CD14-positive monocyte (primary cell): Measurements from ENCODE around the gene LRPPRC. TPM values are rescaled to one million over a fixed set of nuclear protein-coding genes. Genes with fewer than 3 reads are reported as not detected.

Source experiments
- DNase-seq, 3 donors: peaks; one replicate each; pipeline ENCODE4 v3.0.0-alpha.2; 2011 to 2022
- H2AFZ ChIP-seq: 2 replicates; pipeline ENCODE4 v1.6.0; 2012; ENCODE audit warnings: mild to moderate bottlenecking, low read depth, low read length, inconsistent platforms; ENCODE audit not compliant: insufficient read depth, poor library complexity, severe bottlenecking
- H3K27ac ChIP-seq, 2 donors: 1 replicate in 1 of 2; 2 replicates in 1 of 2; pipeline ENCODE4 v1.5.1; 2012 to 2013; ENCODE audit warnings: low read length in 2 of 2, control low read depth in 1 of 2, inconsistent platforms in 1 of 2, low read depth in 1 of 2, mild to moderate bottlenecking in 1 of 2
- H3K27me3 ChIP-seq, 2 donors: one replicate each; pipeline versions ENCODE4 v1.6.0 to v1.6.1; 2011 to 2013; ENCODE audit warnings: low read length in 2 of 2; ENCODE audit not compliant: control insufficient read depth in 2 of 2, insufficient read depth in 2 of 2
- H3K36me3 ChIP-seq, 2 donors: replicated peaks in 1 of 2; 1 replicate in 1 of 2; 2 replicates in 1 of 2; pipeline versions ENCODE4 v1.5.1 to v1.6.1; 2012 to 2013; ENCODE audit warnings: low read length in 2 of 2, control low read depth in 1 of 2, inconsistent platforms in 1 of 2, mild to moderate bottlenecking in 1 of 2; ENCODE audit not compliant: insufficient read depth in 2 of 2, control insufficient read depth in 1 of 2
- H3K4me1 ChIP-seq, 2 donors: 1 replicate in 1 of 2; 2 replicates in 1 of 2; pipeline versions ENCODE4 v1.5.1 to v1.6.1; 2012 to 2013; ENCODE audit warnings: low read length in 2 of 2, control low read depth in 1 of 2, inconsistent platforms in 1 of 2, mild to moderate bottlenecking in 1 of 2, moderate library complexity in 1 of 2; ENCODE audit not compliant: insufficient read depth in 2 of 2, control insufficient read depth in 1 of 2
- H3K4me2 ChIP-seq: replicated peaks from 2 replicates; pipeline ENCODE3; 2012; ENCODE audit warnings: low read length, moderate library complexity, mild to moderate bottlenecking; ENCODE audit not compliant: poor library complexity, severe bottlenecking; ENCODE audit errors: extremely low read depth
- H3K4me3 ChIP-seq, 3 experiments: fragments of 200-600 bp in 1 of 3; sonication (generic) in 1 of 3; replicated peaks in 1 of 3; 1 replicate in 2 of 3; 2 replicates in 1 of 3; pipeline ENCODE4 v1.5.1; 2011 to 2013; ENCODE audit warnings: low read length in 3 of 3, mild to moderate bottlenecking in 3 of 3, control low read depth in 2 of 3, low read depth in 2 of 3, inconsistent platforms in 1 of 3, moderate library complexity in 1 of 3
- H3K79me2 ChIP-seq: 2 replicates; pipeline ENCODE4 v1.6.0; 2012; ENCODE audit warnings: mild to moderate bottlenecking, control low read depth, inconsistent platforms, low read length, moderate library complexity; ENCODE audit not compliant: insufficient read depth
- H3K9ac ChIP-seq: 2 replicates; pipeline ENCODE4 v1.6.0; 2017; ENCODE audit warnings: low read length, mild to moderate bottlenecking; ENCODE audit not compliant: insufficient read depth, poor library complexity, severe bottlenecking
- H3K9me3 ChIP-seq, 2 donors: replicated peaks in 1 of 2; 1 replicate in 1 of 2; 2 replicates in 1 of 2; pipeline versions ENCODE4 v1.5.1 to v1.6.1; 2012 to 2013; ENCODE audit warnings: low read length in 2 of 2, control low read depth in 1 of 2; ENCODE audit not compliant: control insufficient read depth in 1 of 2, insufficient read depth in 1 of 2
- H4K20me1 ChIP-seq: 2 replicates; pipeline ENCODE4 v1.6.0; 2012; ENCODE audit warnings: mild to moderate bottlenecking, low read length, control low read depth, moderate library complexity; ENCODE audit not compliant: insufficient read depth
- H3K27ac Mint-ChIP-seq, 7 donors: one replicate each; pipeline ENCODE4 v1.8.0; 2020; ENCODE audit warnings: mild to moderate bottlenecking in 7 of 7, mixed read lengths in 7 of 7, moderate library complexity in 6 of 7, inconsistent platforms in 2 of 7
- H3K27me3 Mint-ChIP-seq, 3 donors: one replicate each; pipeline ENCODE4 v1.8.0; 2021 to 2022; ENCODE audit warnings: low read depth in 3 of 3, mild to moderate bottlenecking in 3 of 3, mixed read lengths in 3 of 3, moderate library complexity in 3 of 3, inconsistent platforms in 1 of 3
- H3K36me3 Mint-ChIP-seq, 2 donors: one replicate each; pipeline ENCODE4 v1.8.0; 2020; ENCODE audit warnings: mixed read lengths in 2 of 2, inconsistent platforms in 1 of 2, mild to moderate bottlenecking in 1 of 2
- H3K4me1 Mint-ChIP-seq: one replicate; pipeline ENCODE4 v1.8.0; 2020; ENCODE audit warnings: mild to moderate bottlenecking, mixed read lengths
- H3K4me3 Mint-ChIP-seq, 2 donors: one replicate each; pipeline ENCODE4 v1.8.0; 2020; ENCODE audit warnings: mild to moderate bottlenecking in 2 of 2, mixed read lengths in 2 of 2, moderate library complexity in 1 of 2
- H3K9me3 Mint-ChIP-seq, 7 donors: one replicate each; pipeline ENCODE4 v1.8.0; 2020 to 2022; ENCODE audit warnings: mixed read lengths in 7 of 7, mild to moderate bottlenecking in 6 of 7, moderate library complexity in 6 of 7, inconsistent platforms in 2 of 7
- CTCF ChIP-seq: fragments of 200-600 bp; IDR thresholded peaks from one replicate; pipeline ENCODE4 v1.8.0; 2022; ENCODE audit warnings: antibody characterized with exemption, mild to moderate bottlenecking
- WGBS: methylation state at CpG from one replicate; pipeline ENCODE4 v1.1.5; 2013; ENCODE audit warnings: missing lambda C conversion rate; ENCODE audit not compliant: insufficient coverage; 5-methylcytosine and 5-hydroxymethylcytosine counted together
- intact Hi-C, 2 donors: fragments of 100-400 bp; cut with micrococcal nuclease; formaldehyde crosslinking; loops; one replicate each; pipeline versions ENCODE4 v1.15.0 to v1.15.1; 2023
- polyA plus RNA-seq, 3 donors: library from polyadenylated mRNA; depleted of rRNA in 1 of 3; unstranded in 2 of 3; stranded (reverse) in 1 of 3; fragments of 300-500 nt in 2 of 3; fragments of >200 nt in 1 of 3; fragmentation: Illumina TruSeq in 2 of 3; gene quantifications; 1 replicate in 2 of 3; 2 replicates in 1 of 3; pipeline ENCODE4 v1.2.3, GENCODE V29; 2012 to 2021

LRPPRC gene
- polyA plus RNA-seq, 3 donors: 15.5 to 25.0 (median 24.8) TPM

- Histone ChIP-seq H3K36me3 (peaks cover 81 to 99% of the 10 kb centered on the region in 2 donors), H2AFZ (no peak overlapping the region), H3K4me2 (no peak overlapping the region), H3K27me3 (no peaks in the 10 kb centered on the region), H3K4me3 (no peak overlapping the region), H3K4me1 (no peaks in the 10 kb centered on the region), H3K27ac (no peak overlapping the region), H3K79me2 (no peaks in the 10 kb centered on the region), H3K9ac (no peak overlapping the region), H3K9me3 (no peaks in the 10 kb centered on the region), H4K20me1 (no peaks in the 10 kb centered on the region)
- intact Hi-C loops: no loop called here
- Mint-ChIP-seq H3K27me3 (no peaks in the 10 kb centered on the region), H3K4me3 (no peak overlapping the region), H3K4me1 (no peaks in the 10 kb centered on the region), H3K9me3 (no peaks in the 10 kb centered on the region), H3K27ac (no peak overlapping the region), H3K36me3 (peaks cover 71 to 74% of the 10 kb centered on the region in 2 donors)
- no CpG with 5 or more reads among the region's 6 CpGs for WGBS
- TF ChIP-seq CTCF: no peak
- no peak for DNase-seq
Measured at GRCh38 chr2:43897492-43897891, 98.3 kb downstream of the LRPPRC start.

DNA sequence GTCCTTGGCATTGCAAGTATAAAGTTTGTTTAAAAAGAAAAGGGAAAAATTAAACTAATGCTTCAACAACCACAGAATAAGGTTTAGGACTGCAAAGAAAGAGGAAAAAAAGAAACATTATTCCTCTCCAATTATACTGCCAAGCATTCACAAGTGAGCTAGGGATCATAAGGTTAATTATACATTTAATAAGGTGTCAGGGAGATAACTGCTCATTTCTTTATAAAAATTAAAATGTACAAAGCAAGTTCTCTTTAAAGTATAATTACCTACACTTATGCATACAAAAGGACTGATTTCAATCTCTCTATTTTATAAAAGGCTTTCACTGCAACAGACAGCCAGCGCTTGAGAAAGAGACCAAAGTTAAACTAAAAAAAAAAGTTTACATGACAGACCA lies 98.9 kb downstream of the LRPPRC start:
- H3K4me1 Mint-ChIP-seq: no peaks in the 10 kb centered on the region
- no peak for DNase-seq
- H3K27me3 ChIP-seq: no peaks in the 10 kb centered on the region
- H2AFZ ChIP-seq: no peak overlapping the region
- no peaks in the 10 kb centered on the region for H3K9me3 Mint-ChIP-seq
- no peak overlapping the region for H3K4me2 ChIP-seq
- H3K9ac ChIP-seq: no peak overlapping the region
- H3K27me3 Mint-ChIP-seq: no peaks in the 10 kb centered on the region
- no peaks in the 10 kb centered on the region for H3K79me2 ChIP-seq
- no peaks in the 10 kb centered on the region for H4K20me1 ChIP-seq
- H3K9me3 ChIP-seq: no peaks in the 10 kb centered on the region
- no peak overlapping the region for H3K4me3 Mint-ChIP-seq
- no peak overlapping the region for H3K27ac ChIP-seq
- H3K27ac Mint-ChIP-seq: no peak overlapping the region
- no peak overlapping the region for H3K4me3 ChIP-seq
- peaks cover 74 to 79% of the 10 kb centered on the region in 2 donors for H3K36me3 Mint-ChIP-seq
- no peaks in the 10 kb centered on the region for H3K4me1 ChIP-seq
- WGBS: no CpG with 5 or more reads among the region's 1 CpG
- intact Hi-C loops: no loop called here
- H3K36me3 ChIP-seq: peaks cover 87 to 100% of the 10 kb centered on the region in 2 donors
- no peak for TF ChIP-seq CTCF
